Neural progenitor cell (in vitro differentiated cells): ENCODE results near the gene SLC17A9.

Experiments used
- EZH2 ChIP-seq: fragments of 200-600 bp; sonication (generic); IDR thresholded peaks from 2 replicates; pipeline ENCODE4 v1.6.1; 2017; ENCODE audit warnings: antibody characterized with exemption, mild to moderate bottlenecking, moderate library complexity
- TF ChIP-seq, protein P1 (sequence below): fragments of 200-600 bp; sonication (generic); IDR thresholded peaks from 2 replicates; pipeline ENCODE4 v1.5.1; 2017; ENCODE audit warnings: antibody characterized with exemption, mild to moderate bottlenecking

DNA sequence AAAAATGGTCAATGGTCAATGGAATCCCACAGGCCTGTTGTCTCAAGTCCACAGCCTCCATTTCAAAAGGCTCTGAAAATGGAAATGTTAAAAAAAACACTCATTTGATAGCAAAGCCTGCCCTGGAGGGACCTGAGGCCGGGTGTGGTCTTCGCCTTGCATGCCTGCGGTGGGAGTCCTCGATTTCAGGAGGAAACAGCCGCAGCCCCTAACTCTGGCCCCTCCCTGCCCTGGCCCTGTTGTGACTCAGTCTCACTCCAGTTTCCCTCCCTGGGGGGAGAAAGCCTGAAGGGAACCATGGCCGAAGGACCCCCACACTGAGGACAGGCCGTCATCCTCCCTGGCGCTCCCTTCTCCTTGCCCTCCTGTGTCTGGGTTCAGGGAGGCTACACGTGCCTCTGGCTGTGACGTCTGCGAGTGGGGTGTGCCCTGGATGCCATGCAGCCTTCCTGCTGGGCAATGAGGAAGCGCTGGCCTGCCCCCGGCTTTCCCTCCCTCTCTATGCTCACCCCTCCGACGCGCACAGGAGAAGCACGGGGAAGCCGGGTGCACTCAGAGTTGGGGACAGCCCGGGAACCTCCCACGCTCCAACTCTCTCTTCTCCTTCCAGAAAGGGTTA lies 45.0 kb downstream of the SLC17A9 start:
- TF ChIP-seq EZH2, result no peak
- TF ChIP-seq, protein P1, sequence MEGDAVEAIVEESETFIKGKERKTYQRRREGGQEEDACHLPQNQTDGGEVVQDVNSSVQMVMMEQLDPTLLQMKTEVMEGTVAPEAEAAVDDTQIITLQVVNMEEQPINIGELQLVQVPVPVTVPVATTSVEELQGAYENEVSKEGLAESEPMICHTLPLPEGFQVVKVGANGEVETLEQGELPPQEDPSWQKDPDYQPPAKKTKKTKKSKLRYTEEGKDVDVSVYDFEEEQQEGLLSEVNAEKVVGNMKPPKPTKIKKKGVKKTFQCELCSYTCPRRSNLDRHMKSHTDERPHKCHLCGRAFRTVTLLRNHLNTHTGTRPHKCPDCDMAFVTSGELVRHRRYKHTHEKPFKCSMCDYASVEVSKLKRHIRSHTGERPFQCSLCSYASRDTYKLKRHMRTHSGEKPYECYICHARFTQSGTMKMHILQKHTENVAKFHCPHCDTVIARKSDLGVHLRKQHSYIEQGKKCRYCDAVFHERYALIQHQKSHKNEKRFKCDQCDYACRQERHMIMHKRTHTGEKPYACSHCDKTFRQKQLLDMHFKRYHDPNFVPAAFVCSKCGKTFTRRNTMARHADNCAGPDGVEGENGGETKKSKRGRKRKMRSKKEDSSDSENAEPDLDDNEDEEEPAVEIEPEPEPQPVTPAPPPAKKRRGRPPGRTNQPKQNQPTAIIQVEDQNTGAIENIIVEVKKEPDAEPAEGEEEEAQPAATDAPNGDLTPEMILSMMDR, result no peak
